HG03064 (cell line): ENCODE data around the gene SEMA5A.
"Not testable (repeated sequence)": the region's sequence is repeated elsewhere in the genome, so short reads cannot be mapped to it uniquely, and the experiment has no call there.

Experiments
- ATAC-seq: cut with Tn5 transposase; IDR thresholded peaks from one replicate; pipeline ENCODE4 v1.9.1; 2021; ENCODE audit warnings: low read depth; ENCODE audit not compliant: unreplicated experiment

Gene SEMA5A

DNA sequence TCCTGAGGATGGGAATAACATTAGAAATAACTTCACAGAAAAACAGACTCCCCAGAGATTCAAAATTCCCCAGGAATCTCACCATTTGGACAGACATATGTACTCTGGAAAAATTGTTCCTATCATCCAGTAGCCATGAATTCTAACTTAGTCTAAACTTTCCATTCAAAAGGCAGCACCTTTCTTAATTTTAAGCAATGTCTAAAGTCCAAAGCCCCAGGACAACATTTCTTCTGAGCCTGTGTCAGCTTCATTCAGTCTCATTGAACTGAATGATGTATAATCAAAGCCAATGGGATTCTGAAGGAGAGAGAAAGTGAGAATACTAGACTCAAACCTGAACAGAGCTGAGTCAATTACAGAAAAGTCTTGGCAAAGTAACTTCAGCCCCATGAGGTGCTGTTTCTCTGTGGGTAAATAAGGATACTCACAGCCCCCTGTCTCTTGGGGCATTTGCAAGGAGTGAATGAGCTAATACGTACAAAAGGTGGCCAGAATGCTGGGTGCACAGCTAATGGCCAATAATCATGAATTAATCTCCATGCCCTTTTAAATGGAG lies 140.6 kb downstream of the SEMA5A start:
- ATAC-seq = no peak

DNA sequence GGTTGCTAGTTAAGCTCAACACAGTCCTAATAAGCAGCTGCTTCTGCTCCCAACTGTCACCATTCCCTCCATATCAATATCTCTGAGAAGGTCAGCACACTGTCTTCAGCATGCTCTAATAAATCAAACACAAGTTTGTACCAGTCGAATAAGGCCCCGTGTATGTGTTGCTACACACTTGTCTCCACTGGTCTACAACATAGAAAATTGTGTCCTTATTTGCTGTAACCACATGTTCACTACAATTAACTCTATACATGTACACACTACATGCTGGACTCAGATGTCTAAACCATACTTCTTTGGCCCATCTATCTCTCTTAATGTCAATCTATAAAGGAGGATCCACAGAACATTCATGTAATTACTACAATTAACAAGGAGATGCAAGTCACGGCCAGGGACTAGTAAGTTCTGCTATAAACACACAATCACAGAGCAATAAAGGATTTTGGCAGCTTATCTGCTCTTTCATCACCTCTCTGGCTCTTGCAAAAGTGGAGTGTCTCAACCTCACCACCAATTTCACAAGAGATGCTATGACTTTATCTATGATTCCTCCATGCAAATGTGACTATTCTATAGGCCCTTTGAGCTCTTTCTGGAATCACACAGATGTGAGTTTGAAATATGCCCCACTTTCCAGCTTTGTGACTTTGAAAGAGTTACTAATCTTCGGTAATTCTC lies 143.9 kb downstream of the SEMA5A start:
- ATAC-seq = no peak

DNA sequence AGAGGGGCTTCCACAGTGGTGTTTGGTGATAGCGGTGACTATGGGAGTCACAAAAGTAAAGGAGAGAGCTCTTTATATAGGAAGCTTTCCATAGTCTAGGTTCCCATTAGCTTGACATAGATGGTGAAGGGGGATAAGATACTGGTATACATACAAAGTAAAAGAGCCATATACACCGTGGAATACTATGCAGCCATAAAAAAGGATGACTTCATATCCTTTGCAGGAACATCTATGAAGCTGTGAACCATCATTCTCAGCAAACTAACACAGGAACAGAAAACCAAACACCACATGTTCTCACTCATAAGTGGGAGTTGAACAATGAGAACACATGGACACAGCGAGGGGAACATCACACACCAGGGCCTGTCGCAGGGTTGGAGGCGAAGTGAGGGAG lies 146.1 kb downstream of the SEMA5A start:
- ATAC-seq = not testable (repeated sequence)

DNA sequence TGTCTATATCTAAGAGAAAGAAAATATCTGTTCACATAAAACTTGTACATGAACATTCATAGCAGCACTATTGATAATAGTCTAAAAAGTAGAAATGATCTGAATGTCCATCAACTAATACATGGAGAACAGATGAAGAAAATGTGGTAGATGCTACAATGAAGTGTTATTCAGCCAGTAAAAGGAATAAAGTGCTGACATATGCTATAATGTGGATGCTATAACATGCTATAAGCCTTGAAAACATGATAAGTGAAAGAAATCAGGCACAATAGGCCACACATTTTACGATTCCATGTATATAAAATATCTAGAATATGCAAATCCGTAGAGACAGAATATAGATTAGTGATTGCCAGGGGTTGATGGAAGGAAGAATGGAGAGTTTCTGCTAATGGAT lies 146.8 kb downstream of the SEMA5A start:
- ATAC-seq = no peak

DNA sequence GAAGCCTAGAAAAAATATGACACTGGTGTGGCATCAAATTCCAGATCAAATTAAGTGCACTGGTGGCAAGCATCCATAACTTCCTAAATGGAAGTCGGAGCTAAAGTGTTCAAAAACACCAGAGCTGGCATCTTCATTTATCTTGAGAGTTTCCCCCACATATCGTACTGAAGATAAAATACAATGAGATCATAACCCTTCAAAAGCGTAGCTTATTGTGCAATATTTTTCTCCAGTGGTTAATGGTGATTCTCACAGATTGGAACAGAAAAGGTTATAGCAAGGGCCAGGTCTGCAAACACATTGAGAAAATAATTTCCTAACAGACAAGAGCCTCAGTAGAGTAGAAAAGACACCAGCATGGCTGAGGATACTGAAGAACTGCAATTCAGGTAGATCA lies 147.6 kb downstream of the SEMA5A start:
- ATAC-seq = no peak

DNA sequence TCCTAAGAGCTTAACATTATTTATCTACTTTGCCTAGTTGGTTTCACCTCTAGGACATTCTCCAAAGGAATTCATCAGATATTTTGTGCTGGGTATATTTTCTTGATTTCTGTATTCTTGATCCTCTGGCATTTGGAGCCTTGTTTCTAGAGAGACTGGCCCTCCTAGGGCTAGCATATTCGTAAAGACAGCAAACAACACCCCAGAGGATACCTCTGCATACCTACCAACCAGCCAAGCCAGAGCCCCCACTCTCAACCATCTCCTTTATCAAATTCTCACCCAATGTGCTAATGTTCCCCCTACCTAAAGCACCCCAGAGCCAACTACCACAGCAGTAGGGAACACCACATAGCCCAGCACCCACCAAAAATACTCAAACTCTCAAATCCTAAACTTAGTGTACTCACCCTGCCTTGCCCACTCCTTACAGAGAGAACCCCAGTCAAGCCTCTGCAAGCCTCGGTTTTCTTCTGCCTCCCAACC lies 149.5 kb downstream of the SEMA5A start:
- ATAC-seq = no peak

DNA sequence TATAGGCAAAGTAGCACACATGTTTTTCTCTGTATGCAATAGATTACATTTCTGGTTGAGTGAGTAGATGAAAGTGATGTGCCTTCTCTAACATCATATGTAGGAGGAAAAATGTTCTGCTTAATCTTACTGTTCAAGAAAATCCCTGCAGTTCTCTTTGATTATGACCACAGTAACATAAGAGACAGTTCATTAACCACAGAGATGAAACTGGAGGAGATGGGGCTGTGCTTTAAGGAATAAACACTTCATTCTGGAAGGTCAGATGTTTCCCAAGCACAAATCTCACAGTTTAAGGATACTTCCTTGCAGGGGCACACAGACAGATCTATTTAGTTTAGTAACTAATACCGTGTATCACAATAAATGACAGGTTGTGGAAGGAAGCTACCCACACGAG lies 150.2 kb downstream of the SEMA5A start:
- no peak for ATAC-seq

DNA sequence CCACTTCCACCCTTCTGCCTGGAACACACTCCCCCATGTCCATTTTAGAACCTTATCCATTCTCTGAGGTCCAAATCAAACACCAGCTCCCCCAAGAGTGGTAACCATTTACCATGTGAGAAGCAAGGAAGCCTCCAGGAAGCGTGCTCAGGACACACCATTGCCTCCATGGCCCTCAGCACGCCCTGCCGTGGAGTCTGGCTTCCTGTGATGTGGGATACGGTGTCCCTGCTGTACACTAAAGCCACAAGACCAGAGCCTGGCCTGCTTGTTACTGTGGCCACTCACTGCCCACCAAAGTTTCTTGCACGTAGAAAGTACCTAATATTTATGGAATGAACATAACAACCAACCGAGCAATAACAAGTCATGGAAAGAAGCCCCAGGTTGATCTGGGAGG lies 151.7 kb downstream of the SEMA5A start:
- ATAC-seq = no peak

DNA sequence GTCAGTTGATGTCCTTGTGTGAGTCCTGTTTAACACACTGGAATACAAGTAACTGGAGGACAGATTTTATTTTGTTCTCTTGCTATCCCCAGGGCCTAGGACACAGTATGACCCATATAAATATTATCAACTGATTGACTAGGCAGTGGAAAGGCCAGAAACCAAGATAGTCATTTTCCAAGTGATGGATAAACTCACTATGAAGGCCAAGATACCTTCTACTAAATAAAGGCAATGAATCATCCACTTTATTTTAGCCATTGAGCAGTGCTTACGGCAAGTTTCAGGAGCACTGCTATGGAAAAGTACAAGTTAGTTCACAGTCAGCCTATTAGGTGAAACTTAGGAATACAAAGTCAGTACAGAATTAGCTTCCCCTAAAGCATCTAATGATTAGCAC lies 153.2 kb downstream of the SEMA5A start:
- no peak for ATAC-seq

DNA sequence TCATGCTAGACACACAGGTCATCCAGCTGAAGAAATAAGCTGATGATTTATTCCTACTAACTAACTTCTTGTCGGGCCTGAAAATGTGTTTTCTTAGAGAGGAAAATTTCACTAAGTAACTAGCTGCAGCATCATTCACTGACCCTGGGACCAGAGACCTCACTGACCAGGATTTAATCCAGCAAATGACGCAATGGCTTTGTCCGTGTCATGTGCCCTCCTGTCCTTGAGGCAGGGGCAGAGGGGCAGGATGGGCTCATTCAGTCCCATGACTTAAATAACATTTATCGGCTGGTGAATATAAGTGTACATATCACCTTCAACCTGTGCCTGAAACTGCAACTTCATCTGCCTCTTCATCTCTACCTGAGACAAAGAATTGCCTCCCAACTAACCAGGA lies 154.8 kb downstream of the SEMA5A start:
- no peak for ATAC-seq

DNA sequence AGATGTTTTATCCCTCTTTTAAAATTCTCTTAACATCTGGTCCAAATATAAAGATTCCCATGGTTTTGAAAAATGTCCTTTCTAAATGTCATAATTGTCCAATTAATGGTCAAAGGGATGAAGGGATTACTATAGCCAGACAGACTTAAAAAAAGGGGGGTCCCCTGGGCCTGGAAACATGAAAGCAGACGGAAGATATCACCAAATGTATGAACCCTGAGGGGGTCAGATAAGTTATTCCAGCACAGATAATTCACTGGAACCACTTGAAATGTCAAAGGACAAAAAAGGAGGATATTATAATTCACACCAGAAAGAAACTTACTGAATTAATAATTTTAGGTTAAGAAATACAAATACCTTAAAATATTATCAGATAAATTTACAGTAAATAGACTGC lies 155.8 kb downstream of the SEMA5A start:
- no peak for ATAC-seq

DNA sequence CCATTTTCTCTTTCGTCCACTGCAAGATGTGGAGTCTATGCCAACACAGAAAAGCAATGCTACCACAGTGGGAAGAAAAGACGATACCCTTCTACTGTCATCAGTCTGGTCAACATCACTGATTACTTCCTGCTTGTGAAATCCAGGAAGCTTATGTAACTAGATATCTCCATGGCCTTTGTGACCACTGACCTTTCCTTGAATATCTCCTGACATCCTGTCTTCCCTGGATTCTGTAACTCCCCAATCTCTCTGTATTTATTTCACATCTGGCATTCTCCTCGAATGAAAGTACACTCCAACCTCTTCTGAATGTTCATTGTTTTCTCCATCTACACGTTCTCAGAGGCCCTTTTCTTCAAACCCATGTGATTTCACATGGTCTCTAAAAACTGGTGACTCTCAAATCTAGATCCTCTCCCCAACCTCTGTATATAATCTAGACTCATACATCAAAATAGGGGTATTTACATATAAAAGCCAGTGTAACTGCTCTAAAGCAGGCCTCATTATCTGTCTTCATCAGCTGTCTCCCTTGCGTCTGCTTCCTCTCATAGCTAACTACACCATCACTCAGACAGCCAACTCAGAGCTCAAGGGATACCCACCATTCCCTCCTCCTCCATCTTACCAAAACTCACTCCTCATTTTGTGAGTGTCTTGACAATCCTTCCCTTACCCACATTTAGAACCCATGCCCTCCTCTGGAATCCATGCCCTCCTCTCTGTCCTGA lies 156.8 kb downstream of the SEMA5A start:
- ATAC-seq = no peak

DNA sequence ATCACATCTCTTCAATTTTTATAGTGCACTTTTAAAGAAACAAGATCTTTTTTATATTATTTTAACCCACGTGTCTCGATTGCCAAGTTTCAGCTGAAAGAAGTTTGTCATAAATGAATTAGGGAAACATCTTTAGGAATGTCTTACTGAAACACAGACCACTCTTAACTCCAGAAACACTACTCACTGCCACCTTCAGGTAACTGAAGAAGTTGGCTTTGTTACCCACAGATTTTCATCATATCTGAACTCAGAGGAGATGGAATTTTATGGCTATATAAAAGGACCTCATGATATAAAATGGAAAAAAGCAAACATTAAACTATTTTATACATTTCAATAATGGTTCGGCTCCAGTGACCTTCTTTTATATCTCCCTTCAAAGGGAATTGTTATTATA lies 158.0 kb downstream of the SEMA5A start:
- no peak for ATAC-seq

DNA sequence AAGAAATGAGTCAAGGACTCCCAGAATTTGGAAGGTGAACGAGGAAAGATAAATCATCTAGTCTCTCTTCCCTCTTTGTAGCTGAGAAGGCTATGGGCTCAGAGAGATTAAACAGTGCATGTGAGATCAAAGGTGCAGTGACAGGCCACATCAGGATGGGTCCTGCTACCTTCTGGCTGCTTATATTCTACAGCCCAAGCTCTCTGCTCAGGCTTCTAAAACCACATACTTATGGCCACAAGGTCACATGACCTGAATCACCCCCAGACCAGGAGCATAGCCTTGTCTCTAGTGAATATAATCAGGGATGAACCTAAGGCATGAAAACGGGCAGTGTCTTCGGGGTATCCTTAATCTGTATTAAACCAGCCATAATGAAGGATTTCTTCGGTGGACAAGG lies 158.9 kb downstream of the SEMA5A start:
- no peak for ATAC-seq

DNA sequence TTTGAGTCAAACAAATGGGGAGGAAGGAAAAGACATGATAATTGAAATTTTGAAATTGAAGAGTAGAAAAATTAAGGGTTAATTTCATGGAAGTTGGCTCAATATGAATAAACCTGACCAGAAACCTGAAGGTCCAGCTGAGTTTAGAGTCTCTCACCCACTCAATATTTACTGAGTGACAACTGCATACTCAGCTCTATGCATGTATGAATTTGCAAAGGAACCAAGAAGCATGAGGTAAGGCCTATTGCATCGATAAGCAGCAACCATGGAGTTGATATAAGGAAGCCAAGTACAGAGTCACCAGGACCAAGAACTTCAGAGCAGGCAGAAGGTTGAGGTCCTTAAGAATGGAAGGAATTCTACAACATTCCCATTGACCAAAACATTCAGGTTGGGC lies 163.4 kb downstream of the SEMA5A start:
- ATAC-seq = no peak

DNA sequence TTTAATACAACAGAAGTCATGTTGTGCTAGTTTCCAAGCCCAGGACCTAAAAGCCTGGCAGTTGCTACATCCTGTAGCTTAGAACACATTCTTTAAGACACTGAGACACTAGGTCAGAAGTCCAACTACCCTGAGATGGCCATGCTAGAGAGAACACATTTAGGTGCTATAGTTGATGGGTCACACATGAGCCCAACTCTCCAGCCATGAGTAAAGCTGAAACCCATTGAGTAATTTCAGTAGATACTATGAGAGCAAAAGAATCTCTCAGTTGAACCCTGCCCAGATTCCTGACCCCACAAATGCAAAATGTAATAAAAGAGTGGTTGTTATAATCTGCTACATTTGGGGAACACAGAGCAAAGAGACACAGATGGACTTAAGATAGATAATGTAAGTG lies 164.4 kb downstream of the SEMA5A start:
- no peak for ATAC-seq

DNA sequence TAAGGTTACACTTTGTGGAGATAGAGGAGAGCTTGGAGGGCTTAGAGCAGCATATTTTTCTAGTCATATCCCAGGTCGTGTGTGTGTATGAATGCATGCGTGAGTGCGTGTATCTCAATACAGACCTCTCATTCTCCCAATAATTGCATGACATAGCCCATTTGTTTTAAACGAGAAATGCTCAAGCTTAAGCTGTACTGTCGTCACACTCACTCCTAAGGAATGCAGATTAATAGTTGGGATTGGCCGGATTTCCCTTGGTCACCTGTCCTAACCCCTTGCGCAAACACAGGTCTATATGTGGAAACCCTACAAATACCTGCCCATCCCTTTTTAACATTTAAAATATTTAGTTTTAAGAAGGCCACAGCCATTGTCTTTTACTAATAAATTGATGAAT lies 165.8 kb downstream of the SEMA5A start:
- ATAC-seq = no peak

DNA sequence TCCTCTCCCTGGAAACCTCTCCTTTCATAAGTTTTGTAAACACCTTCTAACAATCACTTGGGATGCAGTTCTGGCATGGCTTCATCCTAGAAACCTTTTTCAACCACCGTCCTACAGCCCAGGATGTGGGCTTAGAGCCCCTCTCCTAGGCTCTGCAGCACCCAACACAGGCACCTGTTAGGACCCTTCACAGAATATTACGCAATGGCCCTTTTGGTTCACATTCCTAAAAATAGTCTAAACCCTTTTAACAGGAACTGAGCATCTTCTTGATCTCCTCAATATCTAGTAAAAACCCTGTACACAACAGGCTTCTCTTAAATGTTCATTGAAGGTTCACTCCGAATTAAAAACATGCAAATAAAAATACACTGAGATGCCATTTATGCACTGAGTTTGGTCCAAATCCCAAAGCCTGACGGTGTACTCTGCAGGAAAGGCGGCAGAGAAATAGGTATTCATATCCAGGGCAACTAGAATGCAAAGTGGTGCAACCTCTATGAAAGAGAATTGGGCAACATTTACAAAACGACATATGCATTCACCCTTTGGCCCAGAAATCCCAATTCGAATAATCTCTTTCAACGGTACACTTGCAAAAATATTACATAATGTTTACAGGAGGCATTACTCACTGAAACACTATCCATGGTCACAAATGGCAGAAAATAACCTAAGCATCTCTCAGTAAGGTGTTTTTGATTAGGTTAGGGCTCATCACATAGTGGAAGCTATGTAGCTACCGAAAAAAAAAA lies 169.3 kb downstream of the SEMA5A start:
- no peak for ATAC-seq

DNA sequence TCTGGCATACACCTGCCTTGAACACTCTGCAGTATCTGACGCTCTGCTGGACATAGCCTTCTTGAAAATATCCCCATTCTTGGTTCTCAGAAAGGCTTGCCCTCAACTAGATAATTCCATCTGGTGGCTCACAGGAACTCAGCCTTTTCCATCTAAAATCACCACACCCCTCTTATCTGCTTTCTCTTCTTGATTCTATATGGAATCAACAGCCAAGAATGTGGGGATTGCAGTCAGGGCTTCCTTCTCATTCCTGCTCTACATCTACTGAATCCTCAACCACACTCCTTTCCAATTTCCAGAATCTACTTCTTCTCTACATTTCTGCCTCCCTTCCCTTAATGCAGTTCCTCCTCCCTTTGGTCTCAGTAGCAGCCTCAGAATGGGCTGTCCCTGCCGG lies 170.1 kb downstream of the SEMA5A start:
- ATAC-seq = no peak

DNA sequence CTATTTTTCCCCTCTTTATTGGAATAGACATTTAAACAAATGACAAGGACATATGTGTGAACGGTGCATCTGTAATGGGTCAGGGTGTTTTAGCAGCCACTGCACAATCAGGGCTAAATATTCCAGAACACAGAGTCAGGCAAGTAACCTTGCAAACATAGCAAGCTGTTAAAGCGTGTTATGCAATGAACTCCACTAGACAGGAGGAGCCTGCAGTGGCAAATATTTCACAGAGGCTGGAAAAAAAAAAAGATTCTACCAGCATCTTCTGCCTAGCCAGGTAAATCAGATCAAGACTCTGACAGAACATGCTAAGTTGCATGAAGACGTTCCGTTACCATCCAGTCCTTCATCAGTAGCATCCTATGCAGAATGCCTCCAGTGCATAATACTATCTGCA lies 171.8 kb downstream of the SEMA5A start:
- no peak for ATAC-seq

DNA sequence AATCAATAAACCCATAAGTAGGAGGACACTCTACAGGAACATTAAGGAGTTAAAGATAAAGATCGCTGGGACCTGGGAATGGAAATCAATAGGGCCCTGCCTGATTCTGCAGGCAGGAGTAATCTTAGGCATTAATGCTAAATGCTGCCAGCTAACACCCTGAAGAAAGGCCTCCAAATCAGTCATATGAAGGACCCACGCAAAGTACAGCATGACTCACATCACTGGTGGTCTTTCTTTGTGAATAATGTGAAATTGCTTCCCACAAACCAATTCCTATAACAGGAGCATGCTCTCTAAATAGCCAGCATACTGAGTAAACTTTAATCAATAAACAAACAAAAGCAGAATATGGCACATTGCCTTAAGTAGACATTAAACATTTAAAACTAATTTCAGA lies 172.3 kb downstream of the SEMA5A start:
- no peak for ATAC-seq
